Measurements from ENCODE around the gene KLF4.

KLF4 gene

DNA sequence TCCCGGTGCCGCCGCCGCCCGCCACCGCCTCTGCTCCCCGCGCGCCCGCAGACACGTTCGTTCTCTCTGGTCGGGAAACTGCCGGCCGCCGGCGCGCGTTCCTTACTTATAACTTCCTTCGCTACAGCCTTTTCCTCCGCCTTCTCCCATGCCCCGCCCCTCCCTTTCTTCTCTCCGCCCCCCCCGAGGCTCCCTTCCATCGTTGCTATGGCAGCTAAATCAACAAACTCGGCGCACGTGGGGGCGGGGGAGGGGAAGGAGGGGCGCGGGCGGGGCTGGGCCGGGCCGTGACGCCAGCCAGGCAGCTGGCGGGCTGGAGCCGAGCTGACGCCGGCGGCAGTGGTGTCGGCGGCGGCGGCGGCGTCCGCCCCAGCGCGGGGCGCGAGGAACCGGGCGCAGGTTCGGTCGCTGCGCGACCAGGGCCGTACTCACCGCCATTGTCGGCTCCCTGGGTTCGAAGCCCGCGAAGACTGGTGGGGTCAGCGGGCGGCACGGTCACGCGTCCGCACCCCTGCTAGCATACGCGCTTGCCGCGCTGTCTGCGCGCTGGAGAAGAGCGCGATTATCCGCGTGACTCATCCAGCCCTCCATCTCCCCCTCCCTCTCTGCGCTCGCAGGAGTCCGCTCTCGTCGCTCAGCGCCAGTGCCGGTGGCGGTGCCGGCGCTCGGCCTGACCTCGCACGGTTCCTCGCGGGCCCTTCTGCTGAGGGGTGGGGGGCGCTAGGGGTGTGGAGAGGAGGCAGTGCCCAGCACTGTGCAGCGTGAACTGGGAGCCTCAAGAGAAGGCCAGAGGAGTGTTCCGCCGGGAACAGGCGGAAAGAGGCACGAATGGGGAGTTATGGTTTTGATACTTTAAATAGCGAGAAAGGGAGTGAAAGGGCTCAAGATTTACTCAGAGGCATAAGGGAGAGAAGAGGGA lies at the start of gene KLF4:
KLF4 (minus strand) TSS at position 83 of the 919 bp plus-strand sequence. CDS start 597 bp downstream, outside the sequence.
- in situ Hi-C loops (cut with HindIII; ENCODE audit: low pct_ligation_motif_present, low sequenced_read_pairs): no loop called here
- TF ChIP-seq, protein P1, sequence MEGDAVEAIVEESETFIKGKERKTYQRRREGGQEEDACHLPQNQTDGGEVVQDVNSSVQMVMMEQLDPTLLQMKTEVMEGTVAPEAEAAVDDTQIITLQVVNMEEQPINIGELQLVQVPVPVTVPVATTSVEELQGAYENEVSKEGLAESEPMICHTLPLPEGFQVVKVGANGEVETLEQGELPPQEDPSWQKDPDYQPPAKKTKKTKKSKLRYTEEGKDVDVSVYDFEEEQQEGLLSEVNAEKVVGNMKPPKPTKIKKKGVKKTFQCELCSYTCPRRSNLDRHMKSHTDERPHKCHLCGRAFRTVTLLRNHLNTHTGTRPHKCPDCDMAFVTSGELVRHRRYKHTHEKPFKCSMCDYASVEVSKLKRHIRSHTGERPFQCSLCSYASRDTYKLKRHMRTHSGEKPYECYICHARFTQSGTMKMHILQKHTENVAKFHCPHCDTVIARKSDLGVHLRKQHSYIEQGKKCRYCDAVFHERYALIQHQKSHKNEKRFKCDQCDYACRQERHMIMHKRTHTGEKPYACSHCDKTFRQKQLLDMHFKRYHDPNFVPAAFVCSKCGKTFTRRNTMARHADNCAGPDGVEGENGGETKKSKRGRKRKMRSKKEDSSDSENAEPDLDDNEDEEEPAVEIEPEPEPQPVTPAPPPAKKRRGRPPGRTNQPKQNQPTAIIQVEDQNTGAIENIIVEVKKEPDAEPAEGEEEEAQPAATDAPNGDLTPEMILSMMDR (IDR thresholded peaks at IDR 0.05; ENCODE audit: low read depth, low read length, missing control alignments): no peak
- peak; percentile 88 for DNase-seq
- Histone ChIP-seq H3K36me3 (replicated peaks) (no peaks in the 10 kb centered on the region), H3K27ac (peak within 1 kb of the TSS; percentile 99), H3K4me3 (ENCODE audit: low read depth, low read length) (peak within 1 kb of the TSS; percentile 74), H3K27me3 (replicated peaks) (peaks cover 1% of the 10 kb centered on the region)

DNA sequence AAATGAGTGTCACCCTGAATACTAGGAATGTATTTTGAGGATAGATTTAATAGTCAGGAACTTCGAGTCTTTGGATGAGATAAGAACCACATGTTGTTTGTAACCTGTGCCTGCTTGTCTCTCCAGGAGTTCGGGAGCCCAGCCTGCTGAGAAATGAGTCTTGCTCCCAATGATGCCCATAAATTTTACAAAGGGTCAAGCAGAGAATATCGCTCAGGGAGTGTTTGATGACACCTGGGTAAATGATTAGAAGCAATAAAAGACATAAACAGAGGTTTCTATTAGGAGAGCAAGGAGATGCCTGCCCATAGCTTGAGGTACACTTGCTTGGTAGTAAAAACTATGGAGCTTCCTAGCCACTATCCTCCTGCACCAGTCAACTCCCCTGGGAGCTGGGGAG lies 46.9 kb upstream of the KLF4 start:
- Histone ChIP-seq H3K36me3 (replicated peaks) (no peaks in the 10 kb centered on the region), H3K27ac (no peak overlapping the region), H3K27me3 (replicated peaks) (no peaks in the 10 kb centered on the region), H3K4me3 (ENCODE audit: low read depth, low read length) (no peak overlapping the region)
- in situ Hi-C loops (cut with HindIII; ENCODE audit: low pct_ligation_motif_present, low sequenced_read_pairs): no loop called here
- TF ChIP-seq, protein P1 (IDR thresholded peaks at IDR 0.05; ENCODE audit: low read depth, low read length, missing control alignments): no peak
- DNase-seq: no peak

DNA sequence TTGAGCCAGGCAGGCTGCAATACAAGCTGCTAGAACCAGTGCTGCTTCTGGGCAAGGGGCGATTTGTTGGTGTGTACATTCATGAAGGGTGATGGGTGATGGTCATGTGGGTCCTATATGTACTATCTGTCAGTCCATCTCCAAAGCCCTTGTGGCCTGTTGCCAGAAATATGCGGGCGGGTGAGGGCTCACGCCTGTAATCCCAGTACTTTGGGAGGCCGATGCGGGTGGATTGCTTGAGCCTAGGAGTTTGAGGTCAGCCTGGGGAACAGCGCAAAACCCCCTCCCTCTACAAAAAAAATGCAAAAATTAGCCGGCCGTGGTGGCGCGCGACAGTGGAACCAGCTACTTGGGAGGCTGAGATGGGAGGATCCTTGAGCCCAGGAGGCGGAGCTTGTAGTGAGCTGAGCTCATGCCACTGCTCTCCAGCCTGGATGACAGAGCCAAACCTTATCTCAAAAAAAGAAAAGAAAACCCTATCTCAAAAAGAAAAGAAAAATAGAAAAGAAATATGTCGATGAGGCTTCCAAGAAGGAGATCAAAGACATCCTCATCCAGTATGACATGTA lies 45.0 kb upstream of the KLF4 start:
- no peak for DNase-seq
- Histone ChIP-seq H3K4me3 (ENCODE audit: low read depth, low read length) (no peak overlapping the region), H3K27me3 (replicated peaks) (no peaks in the 10 kb centered on the region), H3K27ac (no peak overlapping the region), H3K36me3 (replicated peaks) (no peaks in the 10 kb centered on the region)
- in situ Hi-C loops (cut with HindIII; ENCODE audit: low pct_ligation_motif_present, low sequenced_read_pairs): no loop called here
- TF ChIP-seq, protein P1 (IDR thresholded peaks at IDR 0.05; ENCODE audit: low read depth, low read length, missing control alignments): no peak

DNA sequence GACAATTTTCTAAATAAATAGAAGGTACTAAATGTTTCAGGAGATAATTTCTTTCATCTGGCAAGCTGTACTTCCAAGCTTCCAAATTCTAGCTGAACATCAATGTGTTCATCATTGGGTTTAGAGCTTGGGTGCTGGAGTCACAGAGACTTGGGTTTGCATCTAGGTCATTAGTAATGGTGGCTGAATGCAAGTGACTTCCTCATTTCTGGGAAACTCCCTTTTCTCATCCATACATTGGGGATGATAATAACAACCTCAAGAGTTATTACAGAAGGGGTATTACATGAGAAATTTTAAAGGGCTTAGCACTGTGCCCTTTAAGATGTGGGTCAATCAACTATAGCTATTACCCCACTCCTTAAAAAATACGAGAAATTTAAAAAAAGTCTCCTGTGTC lies 41.1 kb upstream of the KLF4 start:
- in situ Hi-C loops (cut with HindIII; ENCODE audit: low pct_ligation_motif_present, low sequenced_read_pairs): no loop called here
- H3K27me3 ChIP-seq (replicated peaks): no peaks in the 10 kb centered on the region
- H3K27ac ChIP-seq: no peak overlapping the region
- no peak overlapping the region for H3K4me3 ChIP-seq (ENCODE audit: low read depth, low read length)
- H3K36me3 ChIP-seq (replicated peaks): no peaks in the 10 kb centered on the region
- TF ChIP-seq, protein P1 (IDR thresholded peaks at IDR 0.05; ENCODE audit: low read depth, low read length, missing control alignments): no peak
- DNase-seq: no peak

DNA sequence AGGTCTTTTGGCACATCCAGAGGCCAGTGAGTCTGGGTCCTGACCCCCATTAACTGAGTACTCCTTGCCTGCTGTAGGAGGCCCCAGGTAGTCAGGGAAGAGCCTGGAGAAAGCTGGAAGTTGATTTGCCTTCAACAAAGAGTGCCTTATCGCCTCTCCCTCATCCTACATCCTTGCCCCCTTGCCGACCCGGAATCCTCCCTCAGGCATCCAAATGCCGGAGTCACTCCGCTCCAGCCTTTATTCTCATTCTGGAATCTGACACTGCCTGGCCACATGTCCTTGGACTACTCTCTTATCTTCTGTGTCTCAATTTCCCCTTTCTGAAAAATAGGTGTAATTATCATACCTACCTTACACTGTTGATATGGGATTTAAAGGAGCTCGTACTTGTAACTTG lies 39.1 kb upstream of the KLF4 start:
- DNase-seq: no peak
- in situ Hi-C loops (cut with HindIII; ENCODE audit: low pct_ligation_motif_present, low sequenced_read_pairs): no loop called here
- TF ChIP-seq, protein P1 (IDR thresholded peaks at IDR 0.05; ENCODE audit: low read depth, low read length, missing control alignments): no peak
- H3K27ac ChIP-seq: no peak overlapping the region
- H3K36me3 ChIP-seq (replicated peaks): no peaks in the 10 kb centered on the region
- H3K27me3 ChIP-seq (replicated peaks): no peaks in the 10 kb centered on the region
- H3K4me3 ChIP-seq (ENCODE audit: low read depth, low read length): no peak overlapping the region

Data from brain microvascular endothelial cell (primary cell).